DMS114 treated with DMSO at 0.1 percent for 48 hours (cell line): Measurements from ENCODE around the gene GPR179.
A peak's percentile ranks its signal among the peaks of the same experiment; 100 is the strongest.

ENCODE experiments used
- DNase-seq: peaks from one replicate; lab custom pipeline; 2025; ENCODE audit not compliant: unreplicated experiment; lab: John Stamatoyannopoulos, UW

The GPR179 gene, protein sequence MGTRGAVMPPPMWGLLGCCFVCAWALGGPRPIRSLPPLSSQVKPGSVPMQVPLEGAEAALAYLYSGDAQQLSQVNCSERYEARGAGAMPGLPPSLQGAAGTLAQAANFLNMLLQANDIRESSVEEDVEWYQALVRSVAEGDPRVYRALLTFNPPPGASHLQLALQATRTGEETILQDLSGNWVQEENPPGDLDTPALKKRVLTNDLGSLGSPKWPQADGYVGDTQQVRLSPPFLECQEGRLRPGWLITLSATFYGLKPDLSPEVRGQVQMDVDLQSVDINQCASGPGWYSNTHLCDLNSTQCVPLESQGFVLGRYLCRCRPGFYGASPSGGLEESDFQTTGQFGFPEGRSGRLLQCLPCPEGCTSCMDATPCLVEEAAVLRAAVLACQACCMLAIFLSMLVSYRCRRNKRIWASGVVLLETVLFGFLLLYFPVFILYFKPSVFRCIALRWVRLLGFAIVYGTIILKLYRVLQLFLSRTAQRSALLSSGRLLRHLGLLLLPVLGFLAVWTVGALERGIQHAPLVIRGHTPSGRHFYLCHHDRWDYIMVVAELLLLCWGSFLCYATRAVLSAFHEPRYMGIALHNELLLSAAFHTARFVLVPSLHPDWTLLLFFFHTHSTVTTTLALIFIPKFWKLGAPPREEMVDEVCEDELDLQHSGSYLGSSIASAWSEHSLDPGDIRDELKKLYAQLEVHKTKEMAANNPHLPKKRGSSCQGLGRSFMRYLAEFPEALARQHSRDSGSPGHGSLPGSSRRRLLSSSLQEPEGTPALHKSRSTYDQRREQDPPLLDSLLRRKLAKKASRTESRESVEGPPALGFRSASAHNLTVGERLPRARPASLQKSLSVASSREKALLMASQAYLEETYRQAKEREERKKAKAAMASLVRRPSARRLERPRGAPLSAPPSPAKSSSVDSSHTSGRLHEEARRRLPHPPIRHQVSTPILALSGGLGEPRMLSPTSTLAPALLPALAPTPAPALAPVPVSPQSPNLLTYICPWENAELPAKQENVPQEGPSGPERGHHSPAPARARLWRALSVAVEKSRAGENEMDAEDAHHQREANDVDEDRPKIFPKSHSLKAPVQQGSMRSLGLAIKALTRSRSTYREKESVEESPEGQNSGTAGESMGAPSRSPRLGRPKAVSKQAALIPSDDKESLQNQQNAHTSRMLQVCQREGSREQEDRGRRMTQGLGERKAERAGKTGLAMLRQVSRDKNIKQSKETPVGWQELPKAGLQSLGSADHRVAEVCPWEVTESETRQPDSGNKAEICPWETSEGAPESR (N-terminal part only)

DNA sequence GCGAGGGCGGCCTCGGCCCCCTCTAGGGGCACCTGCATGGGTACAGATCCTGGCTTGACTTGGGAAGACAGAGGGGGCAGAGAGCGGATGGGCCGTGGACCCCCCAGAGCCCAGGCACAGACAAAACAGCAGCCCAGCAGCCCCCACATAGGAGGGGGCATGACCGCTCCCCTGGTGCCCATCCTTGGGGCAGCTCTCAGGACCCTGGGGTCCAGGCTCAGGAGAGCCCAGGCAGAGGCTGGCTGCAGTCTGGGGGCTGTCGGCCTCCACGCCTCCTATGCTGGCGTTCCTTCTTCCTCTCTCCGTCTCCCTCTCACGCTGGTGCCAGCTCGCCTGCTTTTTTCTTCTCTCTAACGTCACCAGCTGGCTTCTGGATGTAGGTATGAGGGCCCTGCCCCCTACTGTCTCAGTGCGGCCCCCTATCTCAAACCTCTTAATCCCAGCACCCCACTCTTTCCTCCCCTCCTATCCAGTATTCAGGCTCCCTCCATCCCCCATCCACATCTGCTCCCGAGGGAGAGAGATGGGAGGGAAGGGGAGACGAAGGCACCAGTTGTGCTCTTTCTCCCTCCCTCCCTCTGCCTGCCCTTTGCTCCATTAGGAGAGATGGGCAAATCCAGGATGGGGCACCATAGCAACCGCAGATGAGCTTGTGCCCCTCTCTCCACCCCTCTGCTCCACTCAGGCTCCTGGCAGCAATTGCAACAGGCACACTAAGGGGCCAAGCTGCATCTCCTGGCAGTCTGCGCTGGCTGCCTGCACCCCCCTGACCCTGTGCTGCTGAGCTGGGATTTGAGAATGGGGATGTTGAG lies at the start of gene GPR179:
Gene GPR179, minus strand, starts transcription at position 349 of the 812 bp plus-strand sequence. Its CDS starts 167 bp downstream, at position 182.
- DNase-seq = no peak

DNA sequence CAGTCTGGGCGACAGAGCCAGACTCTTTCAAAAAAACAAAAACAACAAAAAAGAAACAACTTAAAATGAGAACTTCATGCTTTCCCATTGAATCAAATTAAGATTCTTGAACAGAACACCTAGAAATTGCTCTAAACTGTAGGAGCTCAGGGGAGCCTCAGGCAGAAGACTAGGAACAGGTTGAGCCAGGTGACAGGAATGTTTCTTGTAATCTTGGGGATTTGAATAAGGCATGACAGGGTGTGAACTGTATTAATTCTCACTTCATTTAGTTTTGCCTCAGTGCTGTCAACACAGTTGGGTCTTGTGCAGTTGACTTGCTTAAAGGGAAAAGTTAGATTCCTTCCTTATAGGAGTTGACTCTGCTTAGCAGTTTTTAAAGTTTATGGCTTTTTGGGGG lies 35.7 kb upstream of the GPR179 start:
- no peak for DNase-seq

DNA sequence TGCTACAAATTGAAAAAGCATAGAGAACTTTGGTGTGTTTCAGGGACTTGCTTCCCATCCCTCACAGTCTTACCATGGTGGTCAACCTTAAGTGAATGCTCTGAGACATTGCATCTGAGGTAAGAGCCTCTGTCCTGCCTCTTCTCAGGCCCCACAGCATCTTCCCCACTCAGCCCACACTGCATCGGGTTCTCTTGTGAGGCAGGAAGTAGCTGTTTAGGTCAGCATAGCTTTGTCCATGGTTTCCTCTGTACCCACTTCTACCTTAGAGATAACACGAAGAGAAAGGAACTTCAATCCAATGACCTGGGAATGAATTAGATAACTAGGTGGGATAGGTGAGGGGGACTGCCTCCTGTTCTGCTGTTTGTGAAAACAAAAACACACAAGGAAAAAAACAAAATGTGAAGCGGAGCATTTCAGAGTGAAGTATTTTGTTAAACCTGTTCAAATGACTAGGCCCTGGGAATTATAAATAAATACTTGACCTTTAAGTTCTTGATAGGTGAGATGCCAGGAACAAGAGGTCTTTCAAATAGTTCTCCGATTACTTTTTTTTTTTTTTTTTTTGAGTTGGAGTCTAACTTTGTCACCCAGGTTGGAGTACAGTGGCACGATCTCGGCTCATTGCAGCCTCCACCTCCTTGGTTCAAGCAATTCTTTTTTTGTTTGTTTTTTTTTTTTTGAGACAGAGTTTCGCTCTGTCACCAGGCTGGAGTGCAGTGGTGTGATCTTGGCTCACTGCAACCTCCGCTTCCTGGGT lies 25.5 kb upstream of the GPR179 start:
- no peak for DNase-seq

GRCh38 chr17:38364741-38365140 lies 21.0 kb upstream of the GPR179 start:
- DNase-seq = no peak

GRCh38 chr17:38363016-38363415 lies 19.3 kb upstream of the GPR179 start:
- no peak for DNase-seq

- DNase-seq = no peak
These were observed 18.1 kb upstream of the GPR179 start for GRCh38 chr17:38361694-38362465.

DNA sequence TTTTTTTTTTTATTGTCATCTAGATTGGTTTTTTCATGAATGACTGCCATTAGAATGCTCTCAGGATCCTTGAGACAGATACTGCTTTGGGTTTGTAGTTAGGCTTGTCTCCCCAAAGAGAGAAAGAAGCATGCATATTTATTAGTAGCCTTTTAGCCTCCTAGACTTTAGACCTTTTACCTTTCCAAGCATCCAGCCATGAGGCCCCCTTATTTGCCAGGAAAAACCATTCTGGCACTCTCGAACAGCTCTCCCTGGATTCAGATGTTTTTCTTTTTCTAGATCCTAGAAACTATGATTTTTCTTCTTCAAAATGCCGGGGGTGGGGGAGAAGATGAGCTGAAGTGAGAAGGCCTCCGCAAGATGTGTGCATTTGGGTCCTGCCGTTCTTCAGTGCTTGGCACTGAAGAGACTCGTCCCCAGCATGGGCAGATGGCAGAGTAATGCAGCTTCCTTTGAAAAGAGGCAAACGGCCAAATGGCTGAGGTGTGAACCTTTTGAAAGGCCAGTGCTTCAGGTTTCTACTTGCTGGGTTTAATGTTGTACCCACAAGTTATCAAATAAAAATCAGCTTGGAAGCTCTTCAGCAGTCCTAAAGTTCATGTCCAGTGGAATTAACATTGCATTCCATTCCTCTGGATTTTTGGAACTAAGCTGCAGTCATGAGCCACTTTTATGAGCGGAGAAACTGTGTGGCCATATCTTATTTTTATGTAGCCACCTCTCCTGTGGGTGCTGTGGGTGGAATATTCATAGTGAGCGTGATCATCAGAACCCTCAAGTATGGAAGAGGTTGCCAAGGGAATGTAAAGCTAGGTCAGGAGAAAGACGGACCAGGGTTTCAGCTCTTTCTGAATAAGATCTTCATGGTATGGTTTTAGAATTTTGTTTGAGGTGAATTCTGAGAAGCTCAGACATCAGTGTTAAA lies 15.1 kb upstream of the GPR179 start:
- no peak for DNase-seq

GRCh38 chr17:38357486-38358123 lies 13.8 kb upstream of the GPR179 start:
- DNase-seq = no peak

DNA sequence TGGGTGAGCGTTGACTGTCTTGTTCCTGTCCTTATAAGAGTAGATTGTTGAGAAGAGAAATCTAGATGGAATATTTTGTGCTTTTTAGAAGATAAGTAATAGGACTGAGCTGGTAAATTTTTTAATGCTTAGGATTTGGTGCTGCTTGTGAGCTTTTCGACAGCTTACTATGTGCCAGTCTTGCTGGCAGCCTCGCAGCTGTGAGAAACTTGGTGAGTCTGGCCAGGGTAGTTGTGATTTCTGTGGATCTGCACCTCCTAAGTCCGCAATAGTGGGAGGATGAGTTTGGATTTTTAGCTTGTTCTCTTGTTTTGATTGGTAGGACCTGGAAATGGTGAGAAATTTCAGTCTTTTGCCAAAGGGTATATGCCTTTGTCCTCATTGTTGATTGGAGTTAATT lies 11.5 kb upstream of the GPR179 start:
- no peak for DNase-seq

GRCh38 chr17:38354466-38354865 lies 10.7 kb upstream of the GPR179 start:
- no peak for DNase-seq

DNA sequence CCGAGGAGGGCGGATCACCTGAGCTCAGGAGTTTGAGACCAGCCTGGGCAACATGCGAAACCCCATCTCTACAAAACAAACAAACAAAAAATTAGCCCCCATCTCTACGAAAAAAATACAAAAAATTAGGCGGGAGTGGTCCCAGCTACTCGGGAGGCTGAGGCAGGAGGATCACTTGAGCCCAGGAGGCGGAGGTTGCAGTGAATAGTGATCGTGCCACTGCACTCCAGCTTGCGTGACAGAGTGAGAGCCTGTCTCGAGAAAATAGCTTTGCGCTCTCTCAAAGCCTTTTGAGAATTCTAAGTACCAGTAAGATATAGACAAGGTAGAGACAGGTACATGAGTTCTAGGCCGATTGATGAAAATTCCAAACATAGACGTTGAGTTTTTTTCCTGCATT lies 9.9 kb upstream of the GPR179 start:
- DNase-seq = no peak

- DNase-seq = no peak
These were observed 9.4 kb upstream of the GPR179 start for GRCh38 chr17:38353086-38353604.

GRCh38 chr17:38352245-38353085 lies 8.7 kb upstream of the GPR179 start:
- DNase-seq = no peak

DNA sequence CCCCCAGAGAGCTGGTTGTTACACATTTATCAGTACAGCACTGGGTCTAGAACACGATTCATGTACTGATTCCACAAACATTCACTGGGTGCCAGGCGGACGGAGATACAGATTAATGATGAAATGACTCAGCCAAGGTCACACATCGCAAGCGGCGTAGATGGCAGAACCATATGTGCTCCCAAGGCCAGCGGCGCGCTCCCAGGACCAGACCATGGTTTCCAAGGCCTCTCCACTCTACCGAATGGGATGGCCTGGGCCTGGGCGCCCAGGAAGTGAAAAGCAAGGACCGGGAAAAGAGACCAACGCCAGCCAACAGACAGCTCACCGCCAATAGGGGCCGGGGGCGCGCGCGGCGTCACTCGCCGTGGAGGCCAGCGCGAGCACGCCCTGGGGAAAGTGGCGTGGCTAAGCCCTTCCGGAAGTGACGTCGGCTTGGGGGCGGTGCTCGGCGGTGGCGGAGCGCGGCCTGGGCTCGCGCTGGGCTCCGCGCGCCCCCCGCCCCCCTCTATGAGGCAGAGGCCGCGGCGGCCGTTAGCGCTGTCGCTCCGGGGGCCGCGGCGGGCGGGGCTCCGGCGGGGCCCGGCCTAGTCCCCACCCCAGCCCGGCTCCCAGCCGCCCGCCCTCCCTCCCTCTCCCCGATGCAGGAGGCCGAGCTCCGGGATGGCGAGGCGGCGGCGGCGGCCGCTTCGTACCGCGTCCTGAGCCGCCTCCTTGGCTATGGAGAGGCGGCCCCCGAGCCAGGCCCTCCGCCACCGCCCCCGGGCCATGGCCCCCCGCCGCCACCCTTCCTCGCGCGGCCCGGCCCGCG lies 7.9 kb upstream of the GPR179 start, which contains the start of gene SOCS7:
Gene SOCS7, plus strand, starts transcription at position 433 of the 811 bp plus-strand sequence. Its CDS starts 209 bp downstream, at position 642.
- peak; percentile 91 for DNase-seq

- DNase-seq = no peak
These were observed 6.3 kb upstream of the GPR179 start for GRCh38 chr17:38350035-38350434.
